Measurements from ENCODE around the gene TTC28.

Gene TTC28

DNA sequence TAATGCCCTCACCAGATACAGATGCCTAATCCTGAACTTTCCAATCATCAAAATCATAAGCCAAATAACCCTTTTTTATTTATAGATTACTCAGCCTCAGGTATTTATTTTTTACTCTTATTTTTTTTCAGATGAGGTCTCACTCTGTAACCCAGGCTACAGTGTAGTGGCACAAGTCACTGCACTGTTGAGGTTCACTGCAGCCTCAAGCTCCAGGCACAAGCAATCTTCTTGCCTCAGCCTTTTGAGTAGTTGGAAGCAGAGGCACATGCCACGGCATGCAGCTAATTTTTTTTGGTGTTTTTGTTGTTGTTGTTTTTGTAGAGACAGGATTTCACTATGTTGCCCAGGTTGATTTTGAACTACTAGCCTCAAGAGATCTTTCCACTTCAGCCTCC is 49.5 kb downstream of the TTC28 start:
- Mint-ChIP-seq H3K4me1 (peaks cover 14% of the 10 kb centered on the region), H3K27me3 (ENCODE audit: low read depth, poor library complexity) (peaks cover 2% of the 10 kb centered on the region), H3K27ac (peak overlapping the region; percentile 89), H3K36me3 (ENCODE audit: low read depth) (peaks cover 14% of the 10 kb centered on the region), H3K9me3 (no peaks in the 10 kb centered on the region), H3K4me3 (no peak overlapping the region)
- TF ChIP-seq, protein P1, sequence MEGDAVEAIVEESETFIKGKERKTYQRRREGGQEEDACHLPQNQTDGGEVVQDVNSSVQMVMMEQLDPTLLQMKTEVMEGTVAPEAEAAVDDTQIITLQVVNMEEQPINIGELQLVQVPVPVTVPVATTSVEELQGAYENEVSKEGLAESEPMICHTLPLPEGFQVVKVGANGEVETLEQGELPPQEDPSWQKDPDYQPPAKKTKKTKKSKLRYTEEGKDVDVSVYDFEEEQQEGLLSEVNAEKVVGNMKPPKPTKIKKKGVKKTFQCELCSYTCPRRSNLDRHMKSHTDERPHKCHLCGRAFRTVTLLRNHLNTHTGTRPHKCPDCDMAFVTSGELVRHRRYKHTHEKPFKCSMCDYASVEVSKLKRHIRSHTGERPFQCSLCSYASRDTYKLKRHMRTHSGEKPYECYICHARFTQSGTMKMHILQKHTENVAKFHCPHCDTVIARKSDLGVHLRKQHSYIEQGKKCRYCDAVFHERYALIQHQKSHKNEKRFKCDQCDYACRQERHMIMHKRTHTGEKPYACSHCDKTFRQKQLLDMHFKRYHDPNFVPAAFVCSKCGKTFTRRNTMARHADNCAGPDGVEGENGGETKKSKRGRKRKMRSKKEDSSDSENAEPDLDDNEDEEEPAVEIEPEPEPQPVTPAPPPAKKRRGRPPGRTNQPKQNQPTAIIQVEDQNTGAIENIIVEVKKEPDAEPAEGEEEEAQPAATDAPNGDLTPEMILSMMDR (IDR thresholded peaks at IDR 0.05): no peak
- no peak for DNase-seq

DNA sequence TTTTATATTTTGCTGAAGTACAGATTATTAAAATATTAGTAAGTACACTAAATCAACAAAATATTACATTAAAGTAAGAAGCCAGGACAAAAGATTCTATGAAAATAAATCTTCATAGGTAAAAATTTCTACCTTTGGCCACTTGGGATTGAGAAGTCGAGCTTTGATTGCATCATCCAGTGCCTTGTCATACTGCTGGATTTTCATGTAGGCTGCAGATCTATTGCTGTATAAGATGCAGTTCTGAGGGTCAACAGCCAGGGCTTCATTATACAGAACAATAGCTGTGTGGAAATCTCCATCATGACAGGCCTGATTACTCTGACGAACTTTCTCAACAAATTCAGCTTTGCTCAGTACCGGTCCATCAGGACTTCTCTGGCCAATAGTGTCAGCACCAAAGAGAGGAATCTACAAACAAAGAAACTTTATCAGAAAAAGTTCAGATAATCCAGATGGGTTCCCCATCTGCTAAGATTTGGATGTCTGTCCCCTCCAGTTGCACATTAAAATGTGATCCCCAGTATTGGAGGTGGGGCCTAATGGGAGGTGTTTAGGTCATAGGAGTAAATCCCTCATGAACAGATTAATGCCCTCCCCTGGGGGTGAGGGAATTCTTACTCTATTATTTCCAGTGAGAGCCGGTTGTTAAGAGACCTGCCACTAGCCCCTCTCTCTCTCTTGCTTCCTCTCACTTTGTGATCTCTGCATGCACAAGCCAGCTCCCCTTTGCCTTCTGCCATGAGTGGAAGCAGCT is 50.0 kb downstream of the TTC28 start:
- Mint-ChIP-seq H3K9me3 (no peaks in the 10 kb centered on the region), H3K4me1 (peaks cover 14% of the 10 kb centered on the region), H3K36me3 (ENCODE audit: low read depth) (peaks cover 20% of the 10 kb centered on the region), H3K27ac (peak overlapping the region; percentile 89), H3K4me3 (no peak overlapping the region), H3K27me3 (ENCODE audit: low read depth, poor library complexity) (peaks cover 2% of the 10 kb centered on the region)
- DNase-seq: no peak
- TF ChIP-seq, protein P1 (IDR thresholded peaks at IDR 0.05): no peak

DNA sequence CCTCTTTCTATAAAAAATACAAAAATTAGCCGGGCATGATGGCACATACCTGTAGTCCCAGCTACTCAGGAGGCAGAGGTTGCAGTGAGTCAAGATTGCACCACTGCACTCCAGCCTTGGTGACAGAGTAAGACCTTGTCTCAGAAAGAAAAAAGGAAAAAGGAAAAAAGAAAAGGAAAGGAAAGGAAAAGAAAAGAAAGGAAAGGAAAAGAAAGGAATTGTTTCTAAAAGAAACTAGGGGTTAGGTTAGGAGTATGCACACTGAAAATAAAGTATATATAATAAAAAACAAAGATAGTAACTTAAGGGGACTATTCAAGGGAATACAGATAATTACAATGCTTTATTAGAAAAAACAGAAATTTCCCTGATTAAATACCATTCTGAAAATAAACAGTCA is 50.9 kb downstream of the TTC28 start:
- Mint-ChIP-seq H3K27ac (no peak overlapping the region), H3K4me3 (no peak overlapping the region), H3K9me3 (no peaks in the 10 kb centered on the region), H3K4me1 (peaks cover 14% of the 10 kb centered on the region), H3K36me3 (ENCODE audit: low read depth) (peaks cover 24% of the 10 kb centered on the region), H3K27me3 (ENCODE audit: low read depth, poor library complexity) (peaks cover 2% of the 10 kb centered on the region)
- DNase-seq: no peak
- TF ChIP-seq, protein P1 (IDR thresholded peaks at IDR 0.05): no peak

DNA sequence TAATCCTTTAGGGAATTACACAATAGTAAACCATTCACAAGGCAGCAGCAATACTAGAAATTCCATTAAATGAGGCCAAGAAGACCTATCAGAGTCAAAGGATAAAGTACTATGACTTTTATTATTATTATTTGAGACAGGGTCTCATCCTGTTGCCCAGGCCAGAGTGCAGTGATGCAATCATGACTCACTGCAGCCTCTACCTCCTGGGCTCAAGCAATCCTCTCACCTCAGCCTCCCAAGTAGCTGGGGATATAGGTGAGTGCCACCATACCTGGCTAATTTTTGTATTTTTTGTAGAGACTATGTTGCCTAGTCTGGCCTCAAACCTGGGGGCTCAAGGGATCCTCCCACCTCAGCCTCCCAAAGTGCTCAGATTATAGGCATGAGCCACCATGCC is 51.8 kb downstream of the TTC28 start:
- H3K9me3 Mint-ChIP-seq: no peaks in the 10 kb centered on the region
- H3K27me3 Mint-ChIP-seq (ENCODE audit: low read depth, poor library complexity): no peaks in the 10 kb centered on the region
- no peak overlapping the region for H3K27ac Mint-ChIP-seq
- peaks cover 24% of the 10 kb centered on the region for H3K36me3 Mint-ChIP-seq (ENCODE audit: low read depth)
- DNase-seq: no peak
- peaks cover 14% of the 10 kb centered on the region for H3K4me1 Mint-ChIP-seq
- TF ChIP-seq, protein P1 (IDR thresholded peaks at IDR 0.05): no peak
- no peak overlapping the region for H3K4me3 Mint-ChIP-seq

DNA sequence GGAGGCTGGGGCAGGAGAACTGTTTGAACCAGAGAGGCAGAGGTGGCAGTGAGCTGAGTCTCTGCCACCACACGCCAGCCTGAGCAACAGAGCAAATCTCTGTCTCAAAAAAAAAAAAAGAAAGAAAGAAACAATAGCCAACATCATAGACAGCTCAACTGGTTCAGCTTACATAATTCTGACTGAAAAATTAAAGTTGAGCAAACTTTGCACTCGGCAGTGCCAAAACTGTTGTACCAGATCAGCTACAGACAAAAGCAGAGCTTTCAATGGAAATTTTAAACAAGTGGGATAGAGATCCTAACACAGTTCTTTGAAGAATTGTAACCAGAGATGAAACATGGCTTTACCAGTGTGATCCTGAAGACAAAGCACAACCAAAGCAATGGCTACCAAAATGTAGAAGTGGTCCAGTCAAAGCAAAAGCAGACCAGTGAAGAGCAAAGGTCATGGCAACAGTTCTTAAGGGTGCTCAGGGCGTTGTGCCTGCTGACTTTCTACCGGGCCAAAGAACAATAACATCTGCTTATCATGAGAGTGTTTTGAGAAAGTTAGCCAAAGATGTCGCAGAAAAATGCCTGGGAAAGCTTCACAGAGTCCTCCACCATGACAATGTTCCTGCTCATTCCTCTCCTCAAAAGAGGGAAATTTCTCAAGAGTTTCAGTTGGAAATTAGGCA is 59.3 kb downstream of the TTC28 start:
- H3K4me1 Mint-ChIP-seq: no peaks in the 10 kb centered on the region
- H3K27ac Mint-ChIP-seq: peak overlapping the region; percentile 51
- DNase-seq: no peak
- TF ChIP-seq, protein P1 (IDR thresholded peaks at IDR 0.05): no peak
- peaks cover 58% of the 10 kb centered on the region for H3K36me3 Mint-ChIP-seq (ENCODE audit: low read depth)
- peaks cover 8% of the 10 kb centered on the region for H3K9me3 Mint-ChIP-seq
- no peak overlapping the region for H3K4me3 Mint-ChIP-seq
- no peaks in the 10 kb centered on the region for H3K27me3 Mint-ChIP-seq (ENCODE audit: low read depth, poor library complexity)
